NCI-H345 (cell line): Measurements from ENCODE around the gene PRM2.
"Not testable (repeated sequence)": the region's sequence is repeated elsewhere in the genome, so short reads cannot be mapped to it uniquely, and the experiment has no call there.

Source experiments
- DNase-seq: peaks from one replicate; lab custom pipeline; 2025; lab: John Stamatoyannopoulos, UW

Gene PRM2

GRCh38 chr16:11289696-11290095 is 13.4 kb upstream of the PRM2 start:
- DNase-seq: not testable (repeated sequence)

- DNase-seq: no peak
Measured at GRCh38 chr16:11289202-11289601, 12.9 kb upstream of the PRM2 start.

DNA sequence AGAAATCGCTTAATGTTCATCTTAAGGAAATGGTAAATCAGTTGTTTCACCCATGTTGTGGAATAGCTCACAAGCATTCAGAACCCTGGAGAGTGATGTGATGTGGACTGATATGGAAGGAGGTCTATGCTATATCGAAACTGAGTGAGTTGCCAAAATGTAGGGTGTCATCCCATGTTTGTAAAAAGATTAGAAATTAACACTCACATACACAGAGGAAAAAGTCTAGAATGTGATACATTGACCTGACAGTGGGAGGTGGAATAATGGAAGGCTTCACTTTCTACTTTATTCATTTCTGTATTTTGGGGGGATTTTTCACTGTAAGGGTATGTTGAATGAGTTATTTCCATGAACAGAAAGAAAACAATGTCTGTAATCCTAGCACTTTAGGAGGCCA is 9.6 kb upstream of the PRM2 start:
- no peak for DNase-seq

DNA sequence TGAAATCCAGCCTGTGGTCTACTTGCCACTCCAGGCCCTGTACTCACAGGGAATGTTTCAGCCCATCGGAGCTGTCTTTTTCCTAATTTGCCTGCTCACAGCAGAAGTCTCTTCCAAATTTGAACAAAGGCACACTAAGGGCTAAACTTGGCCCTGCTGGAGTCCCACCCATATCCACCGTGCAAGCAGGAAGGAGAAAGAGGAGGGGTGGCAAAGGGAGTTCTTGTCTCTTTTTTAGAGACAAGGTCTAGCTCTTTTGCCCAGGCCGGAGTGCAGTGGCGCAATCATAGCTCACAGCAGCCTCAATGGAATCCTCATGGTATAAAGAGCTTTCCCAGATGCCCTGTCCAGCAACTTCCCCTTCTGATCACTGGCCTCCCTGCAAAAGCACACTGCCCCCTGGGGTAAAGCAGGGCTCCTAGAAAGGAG is 7.6 kb upstream of the PRM2 start:
- DNase-seq: no peak

DNA sequence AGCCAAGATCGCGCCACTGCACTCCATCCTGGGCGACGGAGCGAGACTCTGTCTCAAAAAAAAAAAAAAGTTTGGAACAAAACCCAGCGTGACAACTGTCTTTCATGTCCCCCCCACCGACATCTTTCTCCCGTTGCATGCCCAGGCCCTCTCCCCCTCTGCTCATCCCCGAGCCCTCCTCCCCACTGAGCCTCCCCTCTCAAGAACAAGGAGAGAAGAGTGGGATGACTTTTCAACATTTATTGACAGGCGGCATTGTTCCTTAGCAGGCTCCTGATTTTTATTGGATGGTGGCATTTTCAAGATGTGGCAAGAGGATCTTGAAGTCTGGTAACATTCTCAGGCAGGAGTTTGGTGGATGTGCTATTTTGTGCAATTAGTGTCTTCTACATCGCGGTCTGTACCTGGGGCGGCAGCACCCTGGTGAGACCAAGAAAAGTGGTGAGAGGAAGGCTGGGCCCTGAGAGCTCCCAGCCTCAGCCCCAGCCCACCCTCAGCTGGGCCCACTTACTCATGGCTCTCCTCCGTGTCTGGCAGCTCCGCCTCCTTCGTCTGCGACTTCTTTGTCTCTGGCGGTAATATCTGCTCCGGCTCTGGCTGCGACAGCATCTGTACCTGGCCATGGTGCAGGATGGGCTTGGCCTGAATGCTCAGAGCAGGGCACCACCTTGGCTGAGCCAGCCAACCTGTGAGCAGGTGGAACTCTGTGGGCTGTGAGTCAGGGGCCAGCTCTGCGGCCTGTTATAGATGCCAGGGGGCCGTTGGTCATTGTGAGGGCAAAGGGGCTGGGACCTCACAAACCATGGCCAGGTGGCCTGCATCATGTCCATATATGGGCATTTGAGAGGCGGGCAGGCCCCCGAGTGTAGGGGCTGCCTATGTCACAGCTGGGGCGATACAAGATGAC is 4.6 kb upstream of the PRM2 start, which contains the start of gene PRM1:
TSS of gene PRM1 (minus strand) at position 715 of the 907 bp plus-strand sequence. CDS start at position 623, 92 bp downstream.
- no peak for DNase-seq

GRCh38 chr16:11278681-11279628 is 2.7 kb upstream of the PRM2 start:
- DNase-seq: no peak

DNA sequence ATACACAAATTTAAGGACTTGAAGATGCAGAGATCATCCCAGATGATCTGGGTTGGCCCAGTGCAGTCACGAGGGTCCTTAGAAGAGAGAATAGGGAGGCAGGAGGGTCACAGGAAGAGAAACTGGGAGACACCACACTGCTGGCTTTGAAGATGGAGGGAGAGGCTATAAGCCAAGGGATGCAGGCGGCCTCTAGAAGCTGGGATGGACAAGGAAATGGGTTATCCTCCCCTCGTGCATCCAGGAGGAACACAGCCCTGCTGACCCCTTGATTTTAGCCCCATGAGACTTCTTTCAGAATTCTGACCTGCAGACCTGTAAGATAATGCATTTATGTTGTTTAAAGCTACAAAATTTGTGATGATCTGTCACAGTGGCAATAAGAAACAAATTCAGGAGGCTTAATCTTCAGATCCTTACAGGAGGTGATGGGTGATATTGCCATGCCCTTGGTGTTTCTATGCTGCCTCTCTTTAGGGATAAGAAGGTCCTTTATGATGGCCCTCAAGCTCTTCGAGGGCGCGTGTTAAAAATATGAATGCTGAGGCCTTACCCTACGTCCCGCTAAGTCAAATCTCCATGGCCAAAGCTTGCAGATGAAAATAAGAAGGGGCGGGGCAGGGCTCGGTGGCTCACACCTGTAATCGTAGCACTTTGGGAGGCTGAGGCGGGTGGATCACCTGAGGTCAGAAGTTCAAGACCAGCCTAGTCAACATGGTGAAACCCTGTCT is 1.5 kb upstream of the PRM2 start:
- DNase-seq: no peak

- DNase-seq: no peak
Measured at GRCh38 chr16:11276896-11277593, 765 bp upstream of the PRM2 start.

- no peak for DNase-seq
Measured at GRCh38 chr16:11274964-11275363, 1.3 kb downstream of the PRM2 start.

DNA sequence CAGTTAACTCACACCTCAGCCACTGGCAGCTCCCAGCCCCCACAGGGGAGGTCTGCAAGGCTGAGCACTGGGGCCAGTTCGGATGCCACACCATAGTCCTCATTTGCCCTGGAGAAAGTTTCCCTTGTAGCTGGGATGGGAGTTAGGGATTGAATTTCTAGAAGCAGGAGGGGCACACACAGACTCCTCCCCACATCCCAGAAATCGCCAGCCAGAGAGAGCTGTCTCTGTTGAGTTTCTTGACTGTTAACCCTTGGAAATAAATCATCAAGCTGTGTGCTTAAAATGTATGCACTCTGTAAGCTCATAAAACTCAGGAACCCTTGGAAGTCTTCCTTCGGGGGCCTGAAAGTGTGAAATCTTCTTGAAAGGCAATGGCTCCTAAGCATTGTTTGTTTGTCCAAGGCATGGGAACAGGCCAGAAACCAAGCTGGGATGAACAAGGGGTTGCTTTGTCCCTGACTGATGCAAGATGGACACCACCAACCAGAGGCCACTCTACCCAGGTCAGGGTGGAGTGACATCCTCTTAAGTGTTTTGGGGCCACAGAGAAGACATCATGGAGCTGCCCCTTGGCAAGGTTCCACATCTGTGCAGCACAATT is 2.5 kb downstream of the PRM2 start:
- no peak for DNase-seq

DNA sequence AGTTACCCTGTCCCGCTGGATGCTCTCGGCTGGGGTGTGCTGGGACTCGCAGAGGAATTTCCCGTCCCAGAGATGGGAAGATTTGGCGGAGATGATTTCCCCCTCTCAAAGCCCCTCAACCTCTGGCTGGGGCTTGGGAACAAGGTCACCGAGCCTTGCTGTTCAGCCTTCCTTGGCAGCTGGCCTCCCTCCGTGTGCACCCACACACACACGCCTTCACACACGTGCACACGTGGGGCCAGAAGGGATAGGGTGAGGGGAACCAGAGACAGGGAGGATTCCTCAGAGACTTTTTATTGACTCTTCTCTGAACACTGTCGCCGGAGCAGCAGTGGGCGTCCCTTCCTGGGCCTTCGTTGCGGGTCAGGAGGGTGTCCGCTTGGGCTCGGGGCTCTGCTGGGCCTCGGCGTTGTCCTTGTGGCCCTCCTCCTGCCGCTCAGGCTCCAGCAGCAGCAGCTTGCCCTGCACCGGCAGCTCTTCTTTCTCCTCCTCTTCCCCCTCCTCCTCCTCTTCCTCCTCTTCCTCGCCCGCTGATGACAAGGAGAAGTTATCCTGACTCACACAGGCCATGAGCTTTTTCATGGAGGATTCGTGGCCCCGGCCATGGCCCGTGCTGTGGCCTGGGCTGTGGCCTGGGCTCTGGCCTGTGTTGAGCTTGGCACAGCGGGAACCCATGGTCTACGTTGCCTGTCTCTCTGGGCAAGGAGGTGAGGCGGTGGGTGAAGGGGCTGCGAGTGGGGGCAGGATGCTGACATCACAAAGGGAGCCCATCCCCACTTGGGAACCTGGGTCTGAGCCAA is 3.2 kb downstream of the PRM2 start, which contains the start of gene PRM3:
TSS of gene PRM3 (minus strand) at position 709 of the 800 bp plus-strand sequence. CDS start at position 675, 34 bp downstream.
- DNase-seq: no peak

DNA sequence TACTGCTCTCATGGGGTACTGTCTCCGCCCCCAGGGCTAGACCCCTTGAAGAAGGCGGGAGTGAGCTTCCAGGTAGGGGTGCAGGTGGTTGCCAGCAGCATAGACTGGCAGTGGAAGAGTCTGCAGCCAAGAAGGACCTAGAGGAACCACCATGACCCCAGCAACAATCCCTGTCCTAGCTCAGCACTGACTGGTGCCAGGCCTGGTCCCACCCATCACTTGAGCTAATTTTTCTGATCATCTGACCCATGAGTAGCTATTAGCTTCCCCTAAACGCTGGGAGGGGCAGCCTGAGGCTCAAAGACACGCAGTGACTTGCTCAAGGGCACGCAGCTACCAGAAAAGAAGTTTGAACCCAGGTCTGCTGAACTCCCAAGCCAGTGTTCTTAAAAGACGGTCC is 3.8 kb downstream of the PRM2 start:
- no peak for DNase-seq

DNA sequence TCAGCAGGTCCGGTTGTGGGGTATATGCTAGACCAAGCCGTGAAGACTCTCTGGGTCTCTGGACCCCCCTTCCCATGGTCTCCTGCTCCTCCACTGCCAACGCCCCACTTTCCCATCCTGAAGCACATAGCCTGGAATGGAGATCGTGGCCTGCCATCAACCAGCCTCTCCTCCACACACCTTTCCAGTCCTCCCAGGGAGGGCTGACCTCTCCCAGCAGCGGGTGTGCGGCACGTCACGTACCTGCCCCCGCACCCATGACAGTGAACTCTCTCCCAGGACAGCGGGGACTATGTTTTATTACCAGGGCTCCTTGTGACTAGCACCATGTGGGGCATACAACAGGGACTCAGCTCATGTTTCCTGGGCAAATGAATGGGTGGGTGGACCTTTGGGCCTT is 4.7 kb downstream of the PRM2 start:
- DNase-seq: no peak

- DNase-seq: no peak
Measured at GRCh38 chr16:11270602-11271162, 5.6 kb downstream of the PRM2 start.

GRCh38 chr16:11268921-11269375 is 7.3 kb downstream of the PRM2 start, which contains the start of gene TNP2:
Gene TNP2 (minus strand): TSS chr16:11269325. CDS start chr16:11269262, 63 bp downstream.
- DNase-seq: no peak

- DNase-seq: no peak
Measured at GRCh38 chr16:11265124-11265523, 11.2 kb downstream of the PRM2 start.

DNA sequence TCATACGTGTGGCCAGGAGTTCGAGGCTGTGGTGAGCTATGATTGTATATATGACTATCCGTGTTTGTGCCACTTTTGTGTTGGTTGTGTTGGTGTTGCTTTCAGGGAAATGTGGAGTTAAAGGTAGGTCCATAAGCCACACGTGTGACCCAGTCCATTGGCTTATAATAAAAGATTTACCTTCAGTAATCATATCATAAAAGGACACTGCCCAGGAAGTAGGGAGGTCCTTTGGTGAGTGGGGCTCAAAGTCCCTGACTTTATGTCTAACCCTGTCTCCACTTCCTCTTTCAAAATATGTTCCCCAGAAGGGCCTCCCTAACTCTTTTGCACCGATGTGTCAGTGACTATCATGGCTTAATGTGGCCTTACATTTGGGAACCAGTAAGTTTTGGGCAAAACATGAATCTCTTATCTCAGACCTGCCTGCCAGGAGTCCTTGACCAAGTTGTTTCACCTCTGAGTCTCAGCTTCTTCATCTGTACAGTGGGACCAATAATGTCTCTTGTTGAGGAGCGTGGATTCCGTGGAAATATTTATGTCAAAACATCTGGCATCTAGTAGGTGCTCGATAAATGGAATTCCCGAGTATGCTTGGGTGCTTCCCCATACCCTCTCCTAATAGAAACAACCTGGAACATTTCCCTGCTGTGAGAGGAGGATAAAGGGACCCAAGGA is 12.0 kb downstream of the PRM2 start:
- no peak for DNase-seq

GRCh38 chr16:11263737-11264136 is 12.5 kb downstream of the PRM2 start:
- DNase-seq: no peak

- DNase-seq: no peak
Measured at GRCh38 chr16:11262915-11263314, 13.4 kb downstream of the PRM2 start.
